C1 segment of cervical spinal cord (tissue), 14 donors: ENCODE results near the gene SLC35E1.
"Not testable (repeated sequence)": the region's sequence is repeated elsewhere in the genome, so short reads cannot be mapped to it uniquely, and the experiment has no call there.

Experiments used
- DNase-seq, 14 donors: peaks; one replicate each; lab custom pipeline; 2025; lab: John Stamatoyannopoulos, UW

Gene SLC35E1

DNA sequence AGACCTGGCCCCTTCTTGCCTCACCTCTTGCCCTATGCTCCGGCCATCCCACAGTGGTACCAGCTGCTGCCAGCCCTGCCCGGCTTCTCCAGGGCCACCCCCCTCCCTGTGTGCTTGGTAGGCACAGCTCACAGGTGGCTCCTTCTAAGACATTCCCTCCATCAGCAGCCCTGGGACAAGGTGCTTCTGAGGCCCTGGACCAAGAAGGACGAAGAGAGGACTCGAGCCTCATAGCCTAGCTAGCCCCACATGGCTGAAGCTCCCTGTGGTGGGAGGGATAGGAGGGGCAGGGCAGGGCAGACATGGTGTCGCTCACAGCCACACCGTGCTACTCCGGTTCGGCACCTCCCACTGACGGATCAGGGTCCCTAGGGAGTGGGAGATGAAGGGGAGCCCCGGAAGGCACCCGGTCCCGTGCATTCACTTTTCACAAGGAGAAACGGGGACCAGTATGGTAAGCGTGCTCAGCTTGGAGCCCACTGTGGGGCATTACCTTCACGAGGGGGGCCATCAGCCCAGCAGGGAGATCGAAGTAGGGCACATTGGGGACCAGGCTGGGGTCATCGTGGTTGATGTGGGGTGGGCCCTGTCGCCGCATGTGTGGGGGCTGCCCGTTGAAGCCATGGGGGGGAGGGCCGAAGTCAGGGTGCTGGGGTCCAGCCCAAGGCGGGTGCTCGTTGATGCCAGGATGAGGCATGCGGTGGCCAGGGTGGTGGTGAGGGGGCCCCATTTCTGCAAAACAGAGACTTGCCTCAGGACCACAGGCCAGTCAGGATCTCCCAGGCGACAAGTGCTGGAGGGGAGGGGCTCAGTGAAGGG, 49.4 kb downstream of the SLC35E1 start:
- DNase-seq: no peak

DNA sequence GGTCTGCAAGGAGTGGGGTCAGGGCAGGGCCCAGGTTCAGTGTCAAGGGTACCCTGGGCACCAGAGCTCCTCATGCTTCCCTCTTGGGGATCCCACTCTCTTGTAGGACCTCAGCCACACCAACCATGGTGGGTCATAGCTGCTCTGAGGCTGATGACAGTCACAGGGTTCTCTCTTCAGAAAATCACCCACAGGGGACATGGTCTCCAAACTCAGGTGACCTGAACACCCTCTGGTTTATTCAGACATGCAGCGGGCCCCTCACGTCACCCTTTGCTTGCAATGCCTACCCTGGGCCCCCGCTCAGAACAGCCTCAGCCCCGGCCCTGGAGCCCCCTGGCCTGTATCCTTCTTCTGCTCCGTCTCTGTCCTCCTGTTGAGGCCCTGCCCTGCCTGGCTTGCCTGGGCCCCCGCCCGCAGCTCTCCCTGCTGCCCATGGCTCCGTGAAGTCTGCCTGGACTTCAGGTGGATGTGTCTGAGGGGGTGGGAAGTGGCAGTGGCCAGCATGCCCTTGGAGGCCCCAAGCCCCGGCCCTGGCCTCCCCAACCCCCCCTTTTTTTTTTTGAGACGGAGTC, 50.4 kb downstream of the SLC35E1 start:
- DNase-seq: no peak

DNA sequence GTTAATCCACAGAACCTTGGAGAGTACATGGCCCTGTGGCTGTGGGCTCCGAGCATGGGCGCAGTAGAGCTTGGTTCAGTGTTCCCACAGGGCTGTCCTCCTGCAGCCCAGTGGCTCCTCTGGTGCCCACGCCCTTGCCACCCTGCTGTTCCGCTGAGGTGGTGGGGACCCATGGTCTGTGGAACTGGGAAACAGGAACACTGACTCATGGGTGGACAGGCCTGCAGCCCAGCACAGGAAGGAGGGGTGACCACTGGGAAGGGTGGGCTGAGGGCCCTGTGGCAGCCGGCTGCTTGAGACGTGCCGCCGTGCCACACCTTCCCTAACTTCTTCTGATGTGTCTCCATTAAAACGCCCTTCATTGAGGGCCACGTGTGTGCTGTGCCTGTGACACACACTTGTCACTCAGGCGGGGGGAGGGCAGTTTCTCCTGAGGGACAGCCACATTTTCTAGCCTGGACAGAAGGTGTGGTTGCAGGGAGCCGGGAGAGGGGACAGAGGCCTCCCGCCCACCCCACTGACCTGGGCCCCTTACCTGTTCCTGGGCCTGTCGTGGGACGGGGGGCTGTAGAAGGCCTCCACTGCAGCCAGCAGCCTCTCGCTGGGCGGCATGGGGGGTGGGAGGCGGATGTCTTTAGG, 51.1 kb downstream of the SLC35E1 start:
- no peak for DNase-seq

DNA sequence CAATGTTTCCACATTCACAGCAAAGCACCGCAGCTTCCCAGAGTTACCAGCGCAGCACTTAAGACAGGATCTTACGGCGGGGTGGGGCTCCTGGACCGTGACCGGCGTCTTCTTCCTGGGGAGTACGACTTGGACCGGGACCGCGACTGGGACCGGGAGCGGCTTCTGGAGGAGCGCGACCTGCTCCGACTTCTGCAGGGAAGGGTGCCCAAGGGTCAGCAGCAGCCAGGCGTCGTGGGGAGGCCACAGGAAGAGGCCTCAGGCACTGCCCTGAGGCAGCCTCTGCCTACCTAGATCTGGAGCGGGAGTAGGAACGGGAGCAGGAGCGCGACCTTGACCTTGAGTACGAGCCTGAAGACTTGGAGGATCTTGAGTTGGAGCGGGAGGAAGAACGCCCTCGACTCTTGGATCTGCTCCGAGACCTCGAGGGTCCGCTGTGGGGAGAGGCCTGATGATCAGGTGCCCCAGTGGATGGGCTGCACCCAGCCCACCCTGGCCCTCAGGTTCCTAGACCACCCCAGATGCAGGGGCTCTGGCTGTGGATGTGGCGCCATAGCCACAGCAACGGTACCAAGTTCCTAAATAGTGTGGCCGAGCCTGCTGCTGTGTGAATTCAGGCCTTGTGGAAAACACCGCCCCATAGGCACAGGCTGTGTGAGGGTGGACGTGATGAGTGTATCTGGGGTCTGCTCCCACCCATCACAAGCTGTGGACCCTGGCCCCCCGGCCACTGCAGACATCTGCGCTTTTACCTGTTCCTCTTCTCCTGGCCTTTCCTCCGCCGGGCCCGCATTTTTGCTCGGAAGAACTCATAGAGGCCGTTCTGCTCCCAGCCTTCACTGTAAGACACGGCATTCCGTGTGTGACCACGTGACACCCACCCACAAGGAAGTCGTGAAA, 51.9 kb downstream of the SLC35E1 start:
- no peak for DNase-seq

DNA sequence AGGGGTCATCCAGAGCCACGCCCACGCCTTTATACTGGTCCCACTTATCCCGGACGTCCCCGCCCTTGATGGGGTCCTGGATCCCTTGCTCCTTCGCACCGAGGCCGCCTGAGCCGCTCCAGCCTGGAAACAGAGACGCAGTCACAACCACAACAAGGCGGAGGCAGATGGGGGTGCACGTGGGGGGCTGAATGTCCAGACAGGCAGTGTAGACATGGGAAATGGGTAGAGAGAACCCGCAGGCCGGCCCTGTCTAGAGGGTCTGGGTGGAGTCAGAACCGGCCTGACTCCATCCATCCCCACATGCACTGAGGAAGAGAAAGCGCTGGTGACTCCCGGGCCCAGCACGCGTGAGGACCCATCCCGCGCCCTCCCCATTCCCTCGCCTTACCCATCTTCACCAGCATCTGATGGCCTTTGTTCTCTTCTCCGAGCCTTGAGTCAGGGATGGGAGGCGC, 53.0 kb downstream of the SLC35E1 start:
- DNase-seq: no peak

GRCh38 chr19:16518483-16519229, 53.6 kb downstream of the SLC35E1 start:
- peak in 1 of 14 donors; percentile 0 for DNase-seq

GRCh38 chr19:16518061-16518460, 54.2 kb downstream of the SLC35E1 start:
- DNase-seq: no peak

- no peak for DNase-seq
These were observed 55.1 kb downstream of the SLC35E1 start for GRCh38 chr19:16516923-16517610.

DNA sequence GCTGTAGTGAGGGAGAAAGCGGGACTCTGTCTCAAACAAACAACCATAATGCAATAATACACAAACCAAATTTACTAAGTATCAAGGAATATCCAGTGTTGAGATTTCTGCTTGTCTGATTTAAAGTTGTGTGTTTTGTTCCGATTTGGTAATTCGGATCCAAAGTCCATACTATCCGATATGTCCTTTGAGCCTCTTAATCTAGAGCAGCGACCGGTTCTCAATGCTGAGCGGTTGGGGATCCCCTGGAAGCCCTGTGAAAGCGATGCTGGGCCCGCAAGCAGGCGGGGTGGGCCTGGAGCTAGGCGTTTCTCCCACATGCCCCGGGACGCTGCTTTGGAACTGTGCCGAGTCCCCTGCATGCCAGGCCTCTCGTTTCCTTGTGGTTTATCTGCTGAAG, 55.8 kb downstream of the SLC35E1 start:
- DNase-seq: no peak

DNA sequence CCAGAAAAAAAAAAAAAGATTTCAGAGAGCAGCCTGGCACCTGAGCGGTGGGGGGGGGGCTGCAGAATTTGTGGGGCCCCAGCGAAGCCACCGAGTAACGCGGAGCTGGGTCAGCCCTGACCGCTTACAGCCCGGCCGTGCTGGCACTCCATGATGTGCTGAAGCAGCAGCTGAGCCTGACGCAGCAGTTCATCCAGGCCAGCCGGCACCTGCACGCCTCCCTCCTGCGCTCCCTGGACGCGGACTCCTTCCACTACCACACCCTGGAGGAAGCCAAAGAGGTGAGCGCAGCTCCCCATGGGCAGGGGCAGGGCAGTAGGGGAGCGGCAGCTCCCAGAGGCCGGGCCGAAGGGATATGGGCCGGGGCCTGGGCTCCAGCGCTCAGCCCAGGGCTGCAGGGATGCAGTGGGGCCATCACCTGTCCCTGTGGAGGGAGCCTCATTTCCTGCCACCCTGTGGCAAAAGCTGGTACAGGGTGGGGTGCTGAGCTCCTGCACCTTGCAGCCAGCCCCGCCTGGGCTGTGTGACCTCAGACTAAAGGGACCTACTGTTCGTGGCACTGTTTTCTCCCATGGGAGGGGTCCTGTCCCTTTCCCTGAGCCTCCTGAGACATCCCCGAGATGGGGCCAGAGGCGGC, 57.7 kb downstream of the SLC35E1 start:
- no peak for DNase-seq

GRCh38 chr19:16512611-16513010, 59.6 kb downstream of the SLC35E1 start:
- DNase-seq: not testable (repeated sequence)

DNA sequence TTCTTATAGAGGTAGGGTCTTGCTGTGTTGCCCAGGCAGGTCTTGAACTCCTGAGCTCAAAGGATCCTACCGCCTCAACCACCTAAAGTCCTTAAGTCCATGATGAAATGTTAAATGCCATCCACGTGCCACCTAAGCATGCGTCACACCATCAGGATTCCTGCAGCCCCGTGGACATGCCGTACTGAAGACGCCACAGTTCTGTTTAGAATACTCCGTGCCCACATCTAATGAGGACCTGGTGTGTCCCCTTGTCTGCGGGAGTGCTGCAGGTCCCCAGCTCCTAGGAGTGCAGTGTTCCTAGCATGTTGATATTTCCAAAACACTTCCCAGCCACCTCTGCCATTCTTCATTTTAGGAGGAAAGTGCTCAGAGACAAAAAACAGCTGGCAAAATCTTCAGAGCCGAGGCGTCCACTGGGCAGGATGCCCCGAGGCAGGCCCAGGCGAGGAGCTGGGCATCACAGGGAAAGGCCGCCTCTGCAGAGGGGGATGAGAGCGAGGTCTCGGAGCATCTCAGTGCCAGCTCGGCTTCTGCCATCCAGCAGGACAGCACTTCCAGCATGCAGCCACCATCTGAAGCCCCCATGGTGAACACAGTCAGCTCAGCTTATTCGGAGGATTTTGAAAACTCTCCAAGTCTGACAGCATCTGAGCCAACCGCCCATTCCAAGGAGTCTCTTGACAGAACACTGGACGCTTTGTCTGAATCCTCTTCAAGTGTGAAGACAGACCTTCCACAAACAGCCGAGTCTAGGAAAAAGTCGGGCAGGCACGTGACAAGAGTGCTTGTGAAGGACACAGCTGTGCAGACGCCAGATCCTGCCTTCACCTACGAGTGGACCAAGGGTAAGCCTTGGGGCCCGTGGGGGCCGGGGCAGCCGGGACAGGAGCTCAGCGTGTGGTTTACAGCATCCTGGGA, 62.8 kb downstream of the SLC35E1 start:
- DNase-seq: peak in 13 of 14 donors; percentile 6 to 67 (median 47)

- DNase-seq: no peak
These were observed 63.7 kb downstream of the SLC35E1 start for GRCh38 chr19:16508546-16508945.

DNA sequence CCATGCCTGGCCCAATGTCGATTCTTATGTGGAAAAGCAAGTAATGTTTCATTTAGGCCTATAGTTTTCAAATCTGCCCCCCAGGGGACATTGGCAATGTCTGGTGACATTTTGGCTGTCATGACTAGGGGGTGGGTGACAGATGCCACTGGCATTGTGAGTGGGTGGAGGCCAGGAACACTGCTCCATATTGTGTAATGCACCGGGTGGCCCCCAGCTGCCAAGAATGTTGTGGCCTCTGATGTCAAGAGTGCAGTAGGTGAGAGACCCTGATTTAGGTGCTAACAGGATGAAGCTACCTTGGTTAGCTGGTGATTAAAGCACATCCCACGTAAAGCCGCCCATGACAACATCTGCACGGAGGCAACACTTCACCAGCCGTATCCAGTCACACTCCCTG, 65.3 kb downstream of the SLC35E1 start:
- no peak for DNase-seq

DNA sequence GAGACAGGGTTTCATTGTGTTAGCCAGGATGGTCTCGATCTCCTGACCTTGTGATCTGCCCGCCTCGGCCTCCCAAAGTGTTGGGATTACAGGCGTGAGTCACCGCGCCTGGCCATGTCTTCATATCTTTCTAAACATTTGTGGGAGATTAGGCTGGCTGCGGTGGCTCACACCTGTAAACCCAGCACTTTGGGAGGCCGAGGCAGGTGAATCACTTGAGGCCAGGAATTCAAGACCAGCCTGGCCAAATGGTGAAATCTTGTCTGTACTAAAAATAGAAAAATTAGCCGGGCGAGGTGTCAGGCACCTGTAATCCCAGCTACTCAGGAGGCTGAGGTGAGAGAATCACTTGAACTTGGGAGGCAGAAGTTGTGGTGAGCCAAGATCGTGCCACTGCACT, 66.1 kb downstream of the SLC35E1 start:
- not testable (repeated sequence) for DNase-seq

DNA sequence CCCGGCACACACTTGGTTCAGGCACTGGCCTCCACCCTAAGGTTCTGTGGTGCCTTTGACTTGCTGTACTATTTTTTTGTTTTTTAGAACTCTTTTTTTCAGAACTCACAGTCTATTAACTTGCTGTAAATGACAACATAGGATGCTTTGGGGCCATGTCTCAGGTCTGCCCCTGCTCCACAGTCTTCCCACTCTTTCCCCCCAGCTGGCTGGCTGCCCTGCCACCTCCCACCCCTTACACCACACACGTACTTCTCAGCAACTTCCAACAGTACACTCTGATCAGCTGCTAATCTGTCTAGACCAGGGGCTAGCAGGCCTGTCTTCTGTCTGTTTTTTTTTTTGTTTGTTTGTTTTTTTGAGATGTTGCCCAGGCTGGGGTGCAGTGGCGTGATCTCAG, 67.9 kb downstream of the SLC35E1 start:
- no peak for DNase-seq
